ENCODE measurements around the gene BICDL1.

GRCh38 chr12:120121766-120122293 is 132.8 kb downstream of the BICDL1 start:
- TF ChIP-seq CTCF (conservative IDR thresholded peaks at IDR 0.05; ENCODE audit: low read depth, low read length) (no peak), EZH2 (IDR thresholded peaks at IDR 0.05; ENCODE audit: low read length, unreplicated experiment) (no peak), EZH2phosphoT487 (IDR thresholded peaks at IDR 0.05; ENCODE audit: borderline replicate concordance, low read length) (no peak)

Data from PC-3 (cell line).